SK-N-SH (cell line): Measurements from ENCODE around the gene SCYL1. TPM values are rescaled to one million over a fixed set of nuclear protein-coding genes. Genes with fewer than 3 reads are reported as not detected.
A peak's percentile ranks its signal among the peaks of the same experiment; 100 is the strongest.

ENCODE experiments used
- CTCF ChIA-PET: fragments of 300-600, 350-600 bp; formaldehyde crosslinking; extraction: SDS; loops from one replicate; lab custom pipeline; 2021; lab: Yijun Ruan, JAX
- POLR2A ChIA-PET: fragments of 350-600 bp; sonication (Branson Sonifier 250); formaldehyde crosslinking; extraction: SDS; loops from one replicate; lab custom pipeline; 2020; ENCODE audit warnings: antibody characterized with exemption, inconsistent platforms; lab: Yijun Ruan, JAX
- DNase-seq: peaks from one replicate; pipeline ENCODE4 v3.0.0; 2012
- H2AFZ ChIP-seq: fragments of 200-600 bp; sonication (generic); 2 replicates; pipeline ENCODE4 v1.8.1; 2016; ENCODE audit warnings: antibody characterized with exemption, mild to moderate bottlenecking, low read depth
- H3F3A ChIP-seq: fragments of 200-600 bp; sonication (generic); replicated peaks from 2 replicates; pipeline ENCODE3; 2016; ENCODE audit warnings: antibody characterized with exemption, mild to moderate bottlenecking; ENCODE audit not compliant: insufficient read depth
- H3K27ac ChIP-seq, 2 experiments: fragments of 200-500 bp in 1 of 2; fragments of 200-600 bp in 1 of 2; sonication (Bioruptor generic) in 1 of 2; sonication (generic), shearing (Covaris generic) in 1 of 2; 2 replicates each; pipeline versions ENCODE4 v1.5.1 to v1.6.1; 2014 to 2016; ENCODE audit warnings: low read depth in 2 of 2, inconsistent platforms in 1 of 2, low read length in 1 of 2, mild to moderate bottlenecking in 1 of 2, mixed read lengths in 1 of 2
- H3K27me3 ChIP-seq: fragments of 200-600 bp; sonication (generic), shearing (Covaris generic); 2 replicates; pipeline ENCODE4 v1.6.1; 2016; ENCODE audit warnings: mixed run types; ENCODE audit not compliant: insufficient read depth
- H3K36me3 ChIP-seq, 2 experiments: fragments of 200-500 bp in 1 of 2; fragments of 200-600 bp in 1 of 2; sonication (Bioruptor generic) in 1 of 2; sonication (generic) in 1 of 2; replicated peaks in 1 of 2; 2 replicates each; pipeline versions ENCODE3 to v1.5.1; 2014 to 2016; ENCODE audit warnings: low read length in 1 of 2, mild to moderate bottlenecking in 1 of 2; ENCODE audit not compliant: insufficient read depth in 2 of 2, control insufficient read depth in 1 of 2
- H3K4me1 ChIP-seq, 2 experiments: fragments of 200-500 bp in 1 of 2; fragments of 200-600 bp in 1 of 2; sonication (Bioruptor generic) in 1 of 2; sonication (generic), shearing (Covaris generic) in 1 of 2; 2 replicates each; pipeline versions ENCODE4 v1.5.1 to v1.6.1; 2014 to 2016; ENCODE audit warnings: low read depth in 1 of 2, low read length in 1 of 2, mixed run types in 1 of 2; ENCODE audit not compliant: insufficient read depth in 2 of 2, control insufficient read depth in 1 of 2
- H3K4me2 ChIP-seq: fragments of 200-600 bp; sonication (generic), shearing (Covaris generic); 2 replicates; pipeline ENCODE4 v1.6.1; 2017; ENCODE audit warnings: mixed run types
- H3K4me3 ChIP-seq, 2 experiments: fragments of 200-500 bp in 1 of 2; fragments of 200-600 bp in 1 of 2; sonication (Bioruptor generic) in 1 of 2; sonication (generic), shearing (Covaris generic) in 1 of 2; 2 replicates each; pipeline versions ENCODE4 v1.5.1 to v1.8.1; 2014 to 2016; ENCODE audit warnings: low read depth in 2 of 2, inconsistent platforms in 1 of 2, low read length in 1 of 2, mild to moderate bottlenecking in 1 of 2, mixed read lengths in 1 of 2, moderate library complexity in 1 of 2
- H3K79me2 ChIP-seq: fragments of 200-600 bp; sonication (generic); 2 replicates; pipeline ENCODE4 v1.8.1; 2017; ENCODE audit warnings: mild to moderate bottlenecking; ENCODE audit not compliant: insufficient read depth
- H3K9ac ChIP-seq: fragments of 200-600 bp; sonication (generic); 2 replicates; pipeline ENCODE4 v1.6.1; 2017; ENCODE audit warnings: mixed run types
- H3K9me2 ChIP-seq: fragments of 200-600 bp; sonication (generic); 2 replicates; pipeline ENCODE4 v1.6.1; 2017; ENCODE audit warnings: mixed run types
- H3K9me3 ChIP-seq: fragments of 200-600 bp; sonication (generic); 2 replicates; pipeline ENCODE4 v1.6.1; 2017; ENCODE audit warnings: mixed run types, mild to moderate bottlenecking, moderate library complexity
- H4K20me1 ChIP-seq: fragments of 200-600 bp; sonication (generic); 2 replicates; pipeline ENCODE4 v1.6.1; 2017; ENCODE audit warnings: mild to moderate bottlenecking, mixed run types; ENCODE audit not compliant: insufficient read depth
- CHD2 ChIP-seq: fragments of 150-350 bp; IDR thresholded peaks from 2 replicates; pipeline ENCODE4 v1.6.1; 2018; ENCODE audit warnings: low read length; ENCODE audit not compliant: partially characterized antibody
- CTCF ChIP-seq: fragments of 200-600 bp; sonication (generic); IDR thresholded peaks from 2 replicates; pipeline ENCODE4 v1.6.1; 2017; ENCODE audit warnings: antibody characterized with exemption, mild to moderate bottlenecking, moderate library complexity
- ELF1 ChIP-seq: IDR thresholded peaks from 2 replicates; pipeline ENCODE4 v1.4.0; 2012
- FOSL2 ChIP-seq: IDR thresholded peaks from 2 replicates; pipeline ENCODE4 v1.4.0; 2012; ENCODE audit warnings: low read depth, mild to moderate bottlenecking, moderate library complexity, borderline replicate concordance
- FOXJ3 ChIP-seq: sonication (generic); formaldehyde crosslinking; IDR thresholded peaks from 2 replicates; pipeline ENCODE4 v1.5.1; 2020; ENCODE audit warnings: mild to moderate bottlenecking, missing genetic modification reagents
- FOXM1 ChIP-seq: IDR thresholded peaks from 2 replicates; pipeline ENCODE4 v1.4.0; 2012; ENCODE audit warnings: low read depth, mild to moderate bottlenecking
- JUND ChIP-seq: IDR thresholded peaks from 2 replicates; pipeline ENCODE4 v1.4.0; 2012
- MAX ChIP-seq: IDR thresholded peaks from 2 replicates; pipeline ENCODE4 v1.4.0; 2012; ENCODE audit warnings: low read depth
- MEF2A ChIP-seq: IDR thresholded peaks from 2 replicates; pipeline ENCODE4 v1.4.0; 2012; ENCODE audit warnings: low read depth, borderline replicate concordance
- NFIC ChIP-seq: IDR thresholded peaks from 2 replicates; pipeline ENCODE4 v1.4.0; 2012; ENCODE audit warnings: borderline replicate concordance
- NRF1 ChIP-seq: IDR thresholded peaks from 2 replicates; pipeline ENCODE4 v1.6.1; 2012; ENCODE audit warnings: low read depth, mild to moderate bottlenecking, low read length
- PBX3 ChIP-seq: IDR thresholded peaks from 2 replicates; pipeline ENCODE4; 2012
- POLR2AphosphoS5 ChIP-seq: IDR thresholded peaks from 2 replicates; pipeline ENCODE4 v1.6.1; 2012; ENCODE audit warnings: low read depth, low read length
- RAD21 ChIP-seq: IDR thresholded peaks from 2 replicates; pipeline ENCODE4 v1.6.1; 2012; ENCODE audit warnings: mild to moderate bottlenecking, low read length
- RCOR1 ChIP-seq: fragments of 150-350 bp; IDR thresholded peaks from 2 replicates; pipeline ENCODE4 v1.6.1; 2017; ENCODE audit warnings: antibody characterized with exemption, low read length
- RFX5 ChIP-seq: IDR thresholded peaks from 2 replicates; pipeline ENCODE4 v1.6.1; 2012; ENCODE audit warnings: mild to moderate bottlenecking, improper control_type of control experiment, low read length
- RXRA ChIP-seq: IDR thresholded peaks from 2 replicates; pipeline ENCODE4 v1.4.0; 2012; ENCODE audit warnings: low read depth, mild to moderate bottlenecking, borderline replicate concordance
- SIN3A ChIP-seq: IDR thresholded peaks from 2 replicates; pipeline ENCODE4 v1.6.1; 2012; ENCODE audit warnings: low read depth, mild to moderate bottlenecking, low read length, moderate library complexity, borderline replicate concordance
- SMC3 ChIP-seq: IDR thresholded peaks from 2 replicates; pipeline ENCODE4 v1.6.1; 2012; ENCODE audit warnings: low read depth, low read length, improper control_type of control experiment
- TAF1 ChIP-seq: IDR thresholded peaks from 2 replicates; pipeline ENCODE4 v1.6.1; 2012; ENCODE audit warnings: low read depth, mild to moderate bottlenecking, low read length, moderate library complexity, borderline replicate concordance
- TCF12 ChIP-seq: IDR thresholded peaks from 2 replicates; pipeline ENCODE4 v1.4.0; 2012
- USF1 ChIP-seq: IDR thresholded peaks from 2 replicates; pipeline ENCODE4 v1.4.0; 2012; ENCODE audit warnings: low read depth, borderline replicate concordance
- USF2 ChIP-seq: fragments of 150-350 bp; IDR thresholded peaks from 2 replicates; pipeline ENCODE4 v1.6.1; 2017; ENCODE audit warnings: antibody characterized with exemption, low read length, low read depth, borderline replicate concordance
- YY1 ChIP-seq: IDR thresholded peaks from 2 replicates; pipeline ENCODE4 v1.4.0; 2012; ENCODE audit warnings: low read depth, mild to moderate bottlenecking
- ZBTB33 ChIP-seq: IDR thresholded peaks from 2 replicates; pipeline ENCODE4 v1.4.0; 2012; ENCODE audit warnings: low read depth, borderline replicate concordance
- WGBS: methylation state at CpG from one replicate; pipeline ENCODE4 v1.1.6; 2017; ENCODE audit warnings: low lambda C conversion rate; 5-methylcytosine and 5-hydroxymethylcytosine counted together
- polyA plus RNA-seq, 3 experiments: library from polyadenylated mRNA; depleted of rRNA; stranded (reverse); fragments of >200 nt; gene quantifications; 2 replicates each; pipeline ENCODE4 v1.2.3, GENCODE V29; 2012

The SCYL1 gene
- polyA plus RNA-seq (2012; rRNA removed): 76.7 and 79.9 TPM in 2 replicates
- 26.2 and 41.7 TPM in 2 replicates for polyA plus RNA-seq (2012; cell fraction: cytosol; rRNA removed)
- polyA plus RNA-seq (2012; cell fraction: nucleus; rRNA removed): 115 and 159 TPM in 2 replicates

GRCh38 chr11:65524741-65525545, at the start of gene SCYL1:
Gene SCYL1 (plus strand): TSS chr11:65525083. CDS start chr11:65525154, 71 bp downstream.
- DNase-seq: peak; percentile 99
- ChIA-PET CTCF (interaction anchor here (0.6 to 6.7 kb wide), 6 partner anchors 10 to 56 kb away, joined by 3 to 69 read pairs (median 4); partner anchors contain the start of gene FAM89B), POLR2A (interaction anchor here (1.0 to 1.9 kb wide), 6 partner anchors 11 to 104 kb away, joined by 3 to 10 read pairs (median 5); partner anchors contain the start of gene NEAT1)
- Histone ChIP-seq H3K27me3 (no peaks in the 10 kb centered on the region), H3K9me2 (no peaks in the 10 kb centered on the region), H3F3A (peaks cover 19% of the 10 kb centered on the region), H3K36me3 (peaks cover 11 to 22% of the 10 kb centered on the region in 2 experiments), H2AFZ (peak within 1 kb of the TSS; percentile 63; the same call in 1 of the 2 replicates), H3K4me1 (peaks cover 5 to 18% of the 10 kb centered on the region in 2 experiments; a peak in 3 of 4 replicates), H3K9ac (peak within 1 kb of the TSS; percentile 96), H3K4me2 (peak within 1 kb of the TSS; percentile 99), H3K27ac (peak within 1 kb of the TSS; percentile 56 to 62; a peak in 2 of 4 replicates), H3K4me3 (peak within 1 kb of the TSS; percentile 78 to 81), H3K79me2 (peaks cover 30% of the 10 kb centered on the region), H3K9me3 (no peaks in the 10 kb centered on the region), H4K20me1 (peaks cover 13% of the 10 kb centered on the region; the same call in 1 of the 2 replicates)
- TF ChIP-seq RFX5: no peak
- TF ChIP-seq ZBTB33: no peak
- no peak for TF ChIP-seq MAX
- TF ChIP-seq RAD21: no peak
- TF ChIP-seq RCOR1: no peak
- no peak for TF ChIP-seq RXRA
- TF ChIP-seq YY1: no peak
- no peak for TF ChIP-seq CHD2
- TF ChIP-seq JUND: no peak
- no peak for TF ChIP-seq FOXM1
- no peak for TF ChIP-seq NFIC
- TF ChIP-seq MEF2A: no peak
- TF ChIP-seq TAF1: 0 out of 2 replicates have a peak, but pooled peaks have one; percentile 29
- peak; percentile 53; the same call in 1 of the 2 replicates for TF ChIP-seq SIN3A
- TF ChIP-seq USF2: no peak
- no peak for TF ChIP-seq FOXJ3 (CRISPR knock-in tag)
- TF ChIP-seq ELF1: no peak
- TF ChIP-seq FOSL2: no peak
- no peak for TF ChIP-seq CTCF
- no peak for TF ChIP-seq NRF1
- peak; percentile 89 for TF ChIP-seq USF1
- no peak for TF ChIP-seq TCF12
- peak; percentile 35; the same call in 1 of the 2 replicates for TF ChIP-seq POLR2AphosphoS5
- no peak for TF ChIP-seq PBX3
- TF ChIP-seq SMC3: no peak
- 2% methylated on average over 20 of the region's 82 CpGs for WGBS
